Left renal pelvis (tissue), 4 donors: ENCODE measurements around the gene PTPDC1. TPM values are rescaled to one million over a fixed set of nuclear protein-coding genes. Genes with fewer than 3 reads are reported as not detected.

Experiments
- DNase-seq, 4 donors: peaks; one replicate each; pipeline ENCODE4 v3.0.0-alpha.2; 2013; ENCODE audit warnings: low read depth in 4 of 4, low spot score in 3 of 4
- polyA plus RNA-seq, 4 donors: library from polyadenylated mRNA; unstranded; fragments of 120-200 nt; gene quantifications; one replicate each; pipeline ENCODE4 v1.2.1, GENCODE V29; 2013; ENCODE audit not compliant: insufficient read length in 4 of 4

PTPDC1 gene
- polyA plus RNA-seq, 4 donors, result 11.3 to 13.9 (median 11.8) TPM

DNA sequence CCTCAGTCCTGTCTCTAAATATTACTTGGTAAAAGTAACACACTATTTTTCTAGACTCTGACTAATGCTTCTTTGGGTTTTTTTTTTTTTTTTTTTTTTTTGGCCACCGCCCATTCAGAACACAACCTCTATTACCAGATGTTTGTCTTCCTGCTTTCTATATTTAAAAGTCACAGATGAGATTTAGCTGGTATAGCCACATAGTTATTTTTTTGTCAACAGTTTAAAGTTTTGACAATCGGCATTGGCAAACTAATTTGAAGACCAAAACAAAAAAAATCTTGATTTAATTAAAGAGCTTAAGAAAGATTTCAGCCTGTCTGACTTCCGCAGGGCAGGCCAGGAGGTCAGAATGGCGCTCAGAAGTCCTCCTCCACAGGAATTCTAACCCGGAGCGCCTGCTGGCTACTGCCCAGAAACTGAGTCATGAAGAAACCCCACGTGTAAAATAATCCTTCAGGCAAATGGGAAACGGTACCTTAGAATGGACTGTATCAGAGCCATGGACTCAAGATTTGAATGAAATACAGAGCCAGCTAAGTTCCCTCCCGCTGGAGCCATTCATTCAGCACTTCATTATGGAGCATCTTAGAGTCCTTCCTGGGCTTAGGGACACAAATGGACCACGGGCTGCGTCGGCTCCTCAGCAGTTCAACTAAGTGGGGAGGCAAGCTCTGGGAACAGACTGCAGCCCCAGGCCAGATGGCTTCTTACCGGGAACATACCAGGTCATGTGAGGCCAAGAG is 55.6 kb downstream of the PTPDC1 start:
- DNase-seq, result peak in 2 of 4 donors; percentile 40 to 54

DNA sequence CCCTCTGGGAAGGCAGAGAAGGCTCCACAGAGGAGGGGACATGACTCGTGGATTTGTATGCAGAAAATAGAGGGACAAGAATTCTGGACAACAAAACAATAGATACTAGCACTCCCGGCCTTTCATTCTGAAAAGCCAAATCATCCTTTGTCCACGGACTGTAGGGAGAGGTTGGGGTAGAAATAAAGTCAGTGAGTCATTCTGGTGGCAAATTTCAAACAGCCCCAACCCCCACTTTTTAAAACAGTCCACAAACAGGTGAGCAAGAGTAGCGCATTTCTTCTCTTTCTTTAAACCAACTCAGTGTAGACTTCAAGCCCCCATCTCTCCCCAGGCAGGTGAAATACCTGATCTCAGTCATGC is 56.1 kb downstream of the PTPDC1 start:
- DNase-seq, result no peak

DNA sequence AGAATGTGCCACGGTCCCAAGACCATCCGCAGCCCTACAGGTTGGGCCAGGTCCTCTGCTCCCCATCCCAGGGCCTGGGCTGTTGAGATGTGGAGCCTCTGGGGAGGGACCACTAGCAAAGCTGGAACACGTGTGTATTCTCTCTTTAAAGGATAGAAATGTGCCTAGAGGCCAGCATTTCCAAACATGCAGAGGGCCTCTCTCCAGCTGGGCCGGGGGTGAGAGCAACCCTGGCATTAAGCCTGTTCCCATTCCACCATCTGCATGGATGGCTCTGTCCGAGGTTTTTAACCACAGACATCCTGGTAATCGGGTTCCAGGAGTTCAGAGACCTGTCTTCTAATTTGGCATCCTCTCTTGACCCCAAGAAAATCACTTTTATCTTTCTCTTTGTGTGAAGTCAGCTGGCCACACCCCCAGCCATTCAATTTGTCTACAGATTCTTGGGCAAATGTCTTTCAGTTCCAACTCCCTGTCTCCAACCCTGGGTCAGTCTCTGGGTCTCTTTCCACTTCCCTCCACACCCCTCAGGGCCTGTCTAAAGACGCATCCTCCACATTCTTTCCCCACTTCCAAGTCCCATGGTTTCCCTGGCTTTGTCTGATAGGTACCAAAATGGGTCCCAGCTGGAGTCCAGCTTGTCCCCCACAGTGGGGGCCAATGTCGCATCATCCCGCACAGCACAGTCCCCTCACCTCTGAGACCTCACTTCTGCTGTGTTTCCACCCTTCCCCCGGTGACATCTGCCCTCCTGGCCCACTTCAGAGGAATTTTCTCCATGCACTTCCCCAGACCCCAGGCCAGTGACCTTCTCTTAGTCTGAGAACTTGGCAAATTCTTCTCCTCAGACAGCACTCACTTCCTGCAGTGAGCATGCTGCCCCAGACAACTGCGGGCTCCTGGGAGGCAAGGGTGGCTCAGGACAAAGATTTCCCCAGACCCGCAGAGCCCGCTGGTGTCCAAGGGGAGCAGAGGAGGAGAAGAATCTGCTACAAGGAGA is 56.8 kb downstream of the PTPDC1 start:
- DNase-seq, result no peak

DNA sequence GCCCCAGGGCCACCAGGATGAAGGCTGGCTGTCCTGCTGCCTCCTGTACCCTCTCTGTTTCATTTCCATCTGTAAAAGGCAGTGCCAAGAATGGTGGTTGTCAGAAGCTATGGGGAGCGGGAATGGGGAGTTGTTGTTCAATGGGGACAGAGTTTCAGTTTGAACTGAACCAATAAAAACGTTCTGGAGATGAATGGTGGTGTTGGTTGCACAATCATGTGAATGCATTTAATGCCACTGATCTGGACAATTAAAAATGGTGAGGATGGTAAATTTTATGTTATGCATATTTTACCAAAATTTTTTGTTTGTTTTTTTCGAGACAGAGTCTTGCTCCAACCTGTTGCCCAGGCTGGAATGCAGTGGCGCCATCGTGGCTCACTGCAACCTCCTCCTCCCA is 58.1 kb downstream of the PTPDC1 start:
- DNase-seq, result no peak

DNA sequence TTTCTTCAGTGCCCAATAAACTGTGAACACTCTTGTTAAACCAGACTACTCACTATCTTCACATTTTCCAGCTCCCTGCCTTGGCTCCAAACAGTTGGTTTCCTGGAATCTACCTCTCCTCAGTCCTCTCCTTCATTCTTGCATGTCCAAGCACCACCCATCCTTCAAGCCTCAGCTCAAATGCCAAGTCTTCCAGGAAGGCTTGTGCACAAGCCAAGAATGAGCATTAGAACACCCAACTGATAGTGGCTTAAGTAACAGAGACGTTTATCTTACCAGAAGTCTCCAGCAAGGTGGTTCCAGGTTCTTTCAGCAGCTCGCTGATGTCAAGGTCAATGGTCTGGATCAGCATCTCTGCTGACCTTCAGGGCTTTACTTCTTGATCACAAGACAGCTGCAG is 60.1 kb downstream of the PTPDC1 start:
- no peak for DNase-seq

DNA sequence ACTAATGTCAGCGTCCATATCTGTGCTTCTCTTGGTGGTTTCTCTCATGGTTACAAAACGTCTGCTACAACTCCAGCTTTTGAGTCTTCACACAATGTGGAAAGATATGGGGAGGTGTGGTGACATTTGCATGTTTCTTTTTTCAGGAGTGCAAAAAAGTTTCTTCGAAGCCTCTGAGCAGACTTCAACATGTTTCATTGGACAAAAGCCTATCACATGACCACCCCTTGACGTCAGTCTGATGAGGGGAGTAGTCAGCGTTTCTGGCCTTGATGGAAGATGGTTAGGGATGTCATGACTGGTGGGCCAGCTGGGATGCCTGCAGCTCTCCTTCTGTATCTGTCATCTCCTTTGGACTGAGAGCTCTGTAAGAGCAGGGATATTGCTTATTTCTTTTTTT is 61.4 kb downstream of the PTPDC1 start:
- DNase-seq, result no peak

DNA sequence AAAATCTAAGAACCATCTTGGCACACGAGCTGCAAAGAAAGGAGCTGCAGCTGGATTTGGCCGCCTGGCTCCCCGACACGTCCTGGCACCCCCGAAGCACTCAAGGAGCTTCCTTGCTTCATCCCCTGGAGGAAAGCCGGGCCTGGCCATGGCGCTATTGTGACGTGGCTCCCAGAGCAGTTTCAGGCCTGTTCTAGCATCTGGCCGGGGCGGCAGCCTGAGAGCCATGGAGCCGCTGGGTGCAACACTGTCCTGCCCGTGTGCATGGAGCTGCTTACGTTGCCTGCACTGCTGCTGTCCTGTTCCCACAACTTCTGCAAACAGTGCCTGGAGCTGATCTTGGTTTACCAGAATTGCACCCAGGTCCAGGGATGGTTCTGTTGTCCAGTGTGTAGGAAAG is 63.5 kb downstream of the PTPDC1 start:
- no peak for DNase-seq

DNA sequence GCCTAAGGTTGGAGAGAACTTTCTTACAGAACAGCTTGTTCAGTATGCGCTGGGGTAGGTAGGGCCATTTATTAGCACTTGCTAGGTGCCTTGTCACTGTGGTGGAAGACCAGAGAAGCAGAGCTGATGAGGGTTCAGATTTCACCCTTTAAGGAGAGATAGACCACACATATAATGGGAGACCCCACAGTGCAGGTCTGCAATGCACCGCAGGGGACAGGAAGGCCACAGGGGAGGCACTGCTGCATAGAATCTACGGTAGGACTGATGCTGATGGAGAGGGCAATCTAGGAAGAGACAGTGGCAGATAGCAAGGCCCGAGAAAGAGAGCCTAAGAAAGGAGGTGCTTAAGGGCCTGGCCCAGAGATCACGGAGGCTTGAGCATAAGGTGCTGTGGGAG is 64.2 kb downstream of the PTPDC1 start:
- DNase-seq, result no peak

DNA sequence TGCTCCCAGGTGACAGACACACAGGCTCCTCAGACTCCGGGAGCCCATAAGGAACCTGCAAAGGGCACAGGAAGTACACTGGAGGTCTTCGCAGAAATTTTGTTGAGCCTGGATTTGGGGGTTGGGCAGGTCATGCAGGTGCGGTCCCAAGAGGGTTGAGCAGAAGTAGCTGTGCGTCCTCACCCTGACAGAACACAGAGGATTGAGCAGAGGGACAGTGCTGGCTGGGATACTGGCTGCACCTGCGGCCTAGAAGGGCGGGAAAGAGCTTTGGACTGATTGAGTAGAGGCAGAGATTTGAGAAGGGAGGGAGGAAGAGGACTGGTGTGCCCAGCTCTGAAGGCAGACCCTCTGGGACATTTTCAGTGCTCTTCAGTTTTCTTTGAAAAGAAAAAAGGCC is 65.4 kb downstream of the PTPDC1 start:
- no peak for DNase-seq

DNA sequence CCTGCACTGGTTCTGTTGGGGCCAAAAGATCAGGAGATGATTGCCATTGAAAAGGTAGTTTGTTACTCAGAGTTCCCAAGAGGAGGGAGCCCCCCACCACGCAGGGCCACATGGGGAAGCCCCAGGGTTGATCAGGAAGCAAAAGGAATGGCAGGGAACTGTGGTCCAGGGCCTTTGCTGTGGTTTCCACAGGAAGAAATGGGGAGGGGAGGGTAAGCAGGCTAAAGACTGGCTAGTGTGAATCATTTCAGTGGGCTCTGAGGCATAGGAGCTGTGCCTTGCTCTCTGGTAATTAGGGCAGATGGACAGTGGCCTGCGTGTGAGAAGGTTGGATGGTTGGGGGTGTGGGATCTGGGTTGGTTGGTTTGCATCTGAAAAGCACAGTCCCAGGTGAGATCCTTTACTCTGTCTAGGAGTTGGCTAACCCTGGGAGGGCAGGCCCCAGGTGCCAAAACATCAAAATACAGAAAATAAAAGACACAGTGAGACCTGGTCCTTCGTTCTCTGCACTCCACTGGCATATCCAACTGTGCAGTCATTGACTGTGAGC is 66.1 kb downstream of the PTPDC1 start:
- DNase-seq, result no peak

DNA sequence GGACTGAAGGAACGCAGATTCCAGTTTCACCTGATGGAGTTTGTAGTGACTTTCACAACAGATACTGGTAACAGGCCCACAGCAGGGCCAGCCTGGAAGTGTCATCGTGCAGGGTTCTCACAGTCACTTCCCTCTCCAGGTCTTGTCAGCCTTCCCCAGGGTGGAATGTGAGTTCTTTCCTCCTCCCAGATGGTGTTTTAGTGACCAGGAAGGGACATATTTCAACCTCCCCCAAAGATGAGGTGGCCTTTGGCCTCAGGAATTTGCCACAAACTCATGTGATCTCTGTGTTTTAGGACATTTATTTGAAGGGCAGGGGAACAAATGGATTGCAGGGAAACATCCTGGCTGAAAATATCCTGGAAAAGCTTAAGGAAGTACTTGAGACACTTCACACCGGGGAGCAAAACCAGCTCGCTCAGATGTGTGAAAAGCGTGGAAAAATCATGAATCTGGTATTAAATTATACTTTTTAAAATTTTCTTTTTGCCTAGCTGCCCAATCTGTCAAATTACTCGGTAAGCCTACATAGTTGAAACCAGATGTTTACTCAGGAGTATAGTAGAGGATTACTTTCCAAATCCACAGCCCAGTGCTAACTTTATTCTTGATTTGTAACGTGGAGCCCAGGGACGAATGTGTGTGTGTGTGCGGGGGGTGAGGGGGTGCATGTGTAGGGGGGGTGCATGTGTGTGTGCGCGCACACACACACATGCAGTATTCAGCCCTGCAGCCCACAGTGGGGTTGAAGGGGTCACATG is 66.8 kb downstream of the PTPDC1 start:
- DNase-seq, result no peak

DNA sequence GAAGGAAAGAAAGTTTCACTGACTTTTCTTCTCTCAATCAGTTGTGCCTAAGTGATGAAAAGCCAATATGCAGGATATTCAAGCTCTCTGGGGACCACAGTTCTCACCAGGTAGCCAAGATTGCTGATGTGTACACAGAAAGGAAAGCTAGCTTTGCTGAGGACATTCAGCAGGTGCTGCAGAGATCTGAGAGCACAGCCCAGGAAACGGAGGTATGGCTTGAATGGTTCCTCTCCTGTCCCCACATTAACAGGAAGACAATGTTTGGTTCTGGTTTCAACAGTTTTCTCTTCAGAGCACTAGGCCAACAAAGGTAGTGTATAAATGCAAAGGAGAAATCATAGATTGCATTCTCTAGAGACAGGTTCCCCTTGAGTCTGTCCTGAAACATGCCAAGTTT is 69.6 kb downstream of the PTPDC1 start:
- DNase-seq, result no peak

DNA sequence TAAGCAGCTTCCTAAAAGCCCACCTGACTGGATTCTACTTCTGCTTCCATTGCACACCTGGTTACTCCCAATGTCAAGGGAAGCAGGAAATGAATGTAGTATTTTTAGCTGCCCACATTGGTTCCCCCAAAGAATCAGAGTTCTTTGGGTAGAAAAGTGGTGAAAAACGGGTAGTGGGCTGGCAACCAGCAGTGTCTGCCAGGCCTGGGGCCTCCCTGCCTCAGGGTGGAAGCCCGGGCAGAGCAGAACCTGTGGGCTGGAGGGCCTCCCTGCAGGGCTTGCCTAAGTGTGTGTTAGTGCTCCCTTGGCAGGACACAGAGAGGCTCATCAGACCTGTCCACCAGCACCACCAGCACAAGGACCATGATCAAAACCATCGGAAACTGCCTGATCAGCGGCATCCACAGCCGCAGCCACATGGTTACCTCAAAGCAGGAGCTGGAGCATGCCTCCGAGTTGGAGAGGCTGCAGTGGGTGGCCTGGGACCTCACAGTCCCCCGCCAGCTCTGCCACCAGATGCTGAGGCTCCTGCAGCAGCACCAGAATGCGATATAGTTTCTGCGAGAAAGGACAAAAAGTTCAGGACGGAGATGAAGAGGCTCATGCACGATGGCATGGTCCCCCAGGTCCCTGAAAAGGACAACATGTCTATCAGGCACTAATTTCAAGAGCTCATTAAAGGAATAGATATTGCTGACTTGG is 72.2 kb downstream of the PTPDC1 start:
- DNase-seq, result no peak

DNA sequence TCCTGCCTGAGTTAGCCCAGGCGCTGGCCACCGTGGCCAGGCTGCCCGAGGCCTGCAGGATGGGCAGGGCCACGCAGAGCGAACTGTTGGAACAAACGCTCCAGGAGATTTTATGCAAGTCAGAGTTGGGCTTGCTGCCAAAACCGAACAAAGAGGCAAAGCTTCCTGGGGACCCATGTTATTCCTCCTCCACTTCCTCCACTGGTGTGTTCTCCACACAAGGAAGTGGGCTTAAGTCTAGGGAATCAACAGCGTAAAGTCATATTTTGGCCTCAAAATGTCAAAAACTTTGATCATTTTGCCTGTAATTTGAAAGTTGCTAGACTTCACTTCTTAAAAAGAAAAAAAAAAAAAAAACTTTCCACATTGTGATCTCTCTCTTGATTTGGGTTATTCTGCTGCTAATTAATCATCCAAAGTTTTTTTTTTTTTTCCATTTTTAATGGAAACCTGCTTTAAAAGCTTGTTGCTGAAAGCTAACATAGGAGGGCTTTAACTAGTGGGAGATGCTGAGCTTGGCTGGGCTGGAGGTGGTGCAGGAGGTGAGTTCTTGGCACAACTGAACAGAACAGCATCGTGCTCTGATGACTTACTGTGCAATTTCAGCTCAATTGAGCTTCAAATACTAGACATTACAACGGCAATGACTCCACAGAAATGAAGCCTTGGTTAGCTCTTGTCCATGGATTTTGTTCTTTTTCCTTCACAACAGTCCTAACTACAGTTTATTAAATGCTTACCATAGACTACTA is 73.0 kb downstream of the PTPDC1 start:
- peak in 3 of 4 donors; percentile 49 to 59 (median 51) for DNase-seq

Other genes starting within 250 kb of the PTPDC1 start
- under 1 TPM in 3 of 4 donors, not detected in 1; 0.10 to 0.46 (median 0.24) TPM for gene BARX1, start 129.1 kb upstream of the PTPDC1 start, polyA plus RNA-seq
- gene ZNF169, start 174.8 kb downstream of the PTPDC1 start, polyA plus RNA-seq, result 10 to 100 TPM in 1 of 4 donors, 1 to 10 TPM in 3; 4.9 to 12.7 (median 6.1) TPM
- gene NUTM2F, start 244.2 kb downstream of the PTPDC1 start, polyA plus RNA-seq, result under 1 TPM in 1 of 4 donors, not detected in 3; 0.07 TPM